HCT116 (cell line): ENCODE results near the gene CDC42EP5. TPM values are rescaled to one million over a fixed set of nuclear protein-coding genes. Genes with fewer than 3 reads are reported as not detected.

Experiments
- ATAC-seq: fragments of 200-7000 bp; cut with Tn5 transposase; 2 replicates; pipeline ENCODE4 v1.9.1; 2020; ENCODE audit warnings: mild to moderate bottlenecking, moderate library complexity
- BruUV-seq: library from RNA; stranded (reverse); fragments of 400-500 nt; replicated peaks from 2 replicates; lab custom pipeline; 2021; lab: Mats Ljungman, UMichigan
- CTCF ChIA-PET: fragments of 300-600 bp; sonication (Branson Sonifier 250); formaldehyde crosslinking; loops from one replicate; lab custom pipeline; 2021; ENCODE audit warnings: antibody characterized with exemption; lab: Charles Lee
- POLR2A ChIA-PET: fragments of 300-600, 350-600 bp; sonication (Branson Sonifier 250); formaldehyde crosslinking; loops from one replicate; lab custom pipeline; 2021; ENCODE audit warnings: antibody characterized with exemption; lab: Charles Lee
- RAD21 ChIA-PET, 2 experiments: fragments of 300-600 bp; sonication (Branson Sonifier 250); formaldehyde crosslinking; loops; one replicate each; lab custom pipeline; 2023; ENCODE audit warnings: low total read pairs in 2 of 2; ENCODE audit not compliant: uncharacterized antibody in 2 of 2, unreplicated experiment in 2 of 2, low non-redundant PET in 1 of 2; lab: Charles Lee
- DNase-seq: peaks from one replicate; pipeline ENCODE4 v3.0.0-alpha.2; 2010; ENCODE audit warnings: low read depth, low spot score
- H2AFZ ChIP-seq: fragments of 200-600 bp; shearing (Covaris generic), sonication (generic); 2 replicates; pipeline ENCODE4 v1.6.1; 2017; ENCODE audit warnings: low read depth, mixed run types, mixed read lengths, antibody characterized with exemption, low read length; ENCODE audit not compliant: poor library complexity, severe bottlenecking
- H3K27ac ChIP-seq: 2 replicates; pipeline ENCODE4 v1.5.1; 2012; ENCODE audit warnings: low read depth, low read length
- H3K27me3 ChIP-seq: fragments of 200-600 bp; sonication (generic); 2 replicates; pipeline ENCODE4 v1.6.1; 2016; ENCODE audit warnings: mixed run types, low read length, mixed read lengths; ENCODE audit not compliant: insufficient read depth
- H3K36me3 ChIP-seq, 2 experiments: fragments of 200-500 bp in 1 of 2; fragments of 200-600 bp in 1 of 2; sonication (Bioruptor generic) in 1 of 2; sonication (generic) in 1 of 2; 2 replicates each; pipeline versions ENCODE4 v1.5.1 to v1.6.1; 2014 to 2016; ENCODE audit warnings: low read length in 2 of 2, inconsistent platforms in 1 of 2, mixed read lengths in 1 of 2, mixed run types in 1 of 2; ENCODE audit not compliant: insufficient read depth in 2 of 2, control insufficient read depth in 1 of 2
- H3K4me1 ChIP-seq, 2 experiments: fragments of 200-600 bp in 1 of 2; sonication (generic) in 1 of 2; 2 replicates each; pipeline versions ENCODE4 v1.5.1 to v1.6.1; 2012 to 2017; ENCODE audit warnings: low read length in 2 of 2, inconsistent platforms in 1 of 2, mild to moderate bottlenecking in 1 of 2, mixed read lengths in 1 of 2, mixed run types in 1 of 2, moderate library complexity in 1 of 2; ENCODE audit not compliant: insufficient read depth in 2 of 2, control insufficient read depth in 1 of 2
- H3K4me2 ChIP-seq: fragments of 200-600 bp; sonication (generic); 2 replicates; pipeline ENCODE4 v1.6.1; 2017; ENCODE audit warnings: mixed run types, low read length, mixed read lengths
- H3K4me3 ChIP-seq, 2 experiments: fragments of 200-600 bp in 1 of 2; sonication (generic) in 1 of 2; replicated peaks in 1 of 2; 2 replicates each; pipeline ENCODE4 v1.5.1; 2011 to 2016; ENCODE audit warnings: low read length in 2 of 2, control low read depth in 1 of 2, low read depth in 1 of 2, mild to moderate bottlenecking in 1 of 2, mixed read lengths in 1 of 2, mixed run types in 1 of 2
- H3K79me2 ChIP-seq: fragments of 200-600 bp; sonication (generic); 2 replicates; pipeline ENCODE4 v1.6.1; 2017; ENCODE audit warnings: mild to moderate bottlenecking, mixed run types, low read length, moderate library complexity, mixed read lengths; ENCODE audit not compliant: insufficient read depth
- H3K9ac ChIP-seq: fragments of 200-600 bp; sonication (generic); 2 replicates; pipeline ENCODE4 v1.6.1; 2016; ENCODE audit warnings: low read length, mixed read lengths
- H3K9me2 ChIP-seq: fragments of 200-600 bp; sonication (generic), shearing (Covaris generic); 2 replicates; pipeline ENCODE4 v1.6.1; 2017; ENCODE audit warnings: mixed run types, mild to moderate bottlenecking, moderate library complexity; ENCODE audit not compliant: insufficient read depth
- H3K9me3 ChIP-seq, 2 experiments: fragments of 200-500 bp in 1 of 2; fragments of 200-600 bp in 1 of 2; sonication (Bioruptor generic) in 1 of 2; sonication (generic) in 1 of 2; 2 replicates each; pipeline ENCODE4 v1.6.1; 2014 to 2017; ENCODE audit warnings: low read length in 2 of 2, mixed read lengths in 2 of 2, inconsistent platforms in 1 of 2, low read depth in 1 of 2, mild to moderate bottlenecking in 1 of 2, mixed run types in 1 of 2, moderate library complexity in 1 of 2; ENCODE audit not compliant: control insufficient read depth in 1 of 2, insufficient read depth in 1 of 2
- H4K20me1 ChIP-seq: fragments of 200-600 bp; sonication (generic), shearing (Covaris generic); 2 replicates; pipeline ENCODE4 v1.6.1; 2017; ENCODE audit warnings: mixed run types, mild to moderate bottlenecking, moderate library complexity; ENCODE audit not compliant: insufficient read depth
- ATF3 ChIP-seq: IDR thresholded peaks from 2 replicates; pipeline ENCODE4 v1.6.1; 2012
- ELF1 ChIP-seq: IDR thresholded peaks from 2 replicates; pipeline ENCODE4 v1.6.1; 2012; ENCODE audit warnings: low read depth, borderline replicate concordance
- EZH2 ChIP-seq: fragments of 200-600 bp; sonication (generic); IDR thresholded peaks from 2 replicates; pipeline ENCODE4 v1.6.1; 2017; ENCODE audit warnings: antibody characterized with exemption, mixed run types
- EZH2phosphoT487 ChIP-seq: fragments of 200-600 bp; IDR thresholded peaks from 2 replicates; pipeline ENCODE4 v1.6.1; 2018; ENCODE audit warnings: antibody characterized with exemption, borderline replicate concordance
- JUND ChIP-seq: IDR thresholded peaks from 2 replicates; pipeline ENCODE4 v1.6.1; 2012
- POLR2A ChIP-seq: IDR thresholded peaks from 2 replicates; pipeline ENCODE4 v1.7.0; 2011; ENCODE audit warnings: borderline replicate concordance; ENCODE audit not compliant: insufficient read depth, insufficient read length; ENCODE audit errors: extremely low read depth
- POLR2AphosphoS5 ChIP-seq: IDR thresholded peaks from 2 replicates; pipeline ENCODE4 v1.6.1; 2011; ENCODE audit warnings: mild to moderate bottlenecking, low read depth, low read length, moderate library complexity
- RAD21 ChIP-seq: IDR thresholded peaks from 2 replicates; pipeline ENCODE4 v1.6.1; 2012; ENCODE audit warnings: low read depth, mild to moderate bottlenecking
- SRF ChIP-seq: IDR thresholded peaks from 2 replicates; pipeline ENCODE4 v1.6.1; 2012; ENCODE audit warnings: low read depth
- ZBTB33 ChIP-seq: IDR thresholded peaks from 2 replicates; pipeline ENCODE4 v1.6.1; 2011; ENCODE audit warnings: mild to moderate bottlenecking, low read length, moderate library complexity; ENCODE audit not compliant: insufficient replicate concordance; ENCODE audit errors: extremely low read depth
- ZNF274 ChIP-seq: fragments of 200-500 bp; sonication (Bioruptor generic); IDR thresholded peaks from 2 replicates; pipeline ENCODE4 v1.6.1; 2014; ENCODE audit warnings: mild to moderate bottlenecking, low read depth, low read length, inconsistent platforms
- intact Hi-C: fragments of 100-400 bp; cut with micrococcal nuclease; formaldehyde crosslinking; loops from 2 replicates; pipeline ENCODE4 v1.10.0; 2022
- total RNA-seq: library from RNA; stranded (reverse); gene quantifications from one replicate; pipeline ENCODE4 v1.2.1, GENCODE V29; 2021; ENCODE audit not compliant: unreplicated experiment

CDC42EP5 gene
- total RNA-seq, 1 experiment from 2014 or later, result 0.64 TPM

GRCh38 chr19:54489341-54489740 lies 16.2 kb upstream of the CDC42EP5 start:
- intact Hi-C loops, result no loop called here
- Histone ChIP-seq H3K36me3 (no peaks in the 10 kb centered on the region), H3K9ac (no peak overlapping the region), H3K4me3 (no peak overlapping the region), H2AFZ (no peak overlapping the region), H3K4me1 (no peaks in the 10 kb centered on the region), H4K20me1 (no peaks in the 10 kb centered on the region), H3K27me3 (peaks cover 22% of the 10 kb centered on the region), H3K27ac (no peak overlapping the region), H3K79me2 (no peaks in the 10 kb centered on the region), H3K4me2 (no peak overlapping the region), H3K9me2 (no peaks in the 10 kb centered on the region), H3K9me3 (no peaks in the 10 kb centered on the region)
- BruUV-seq, result no TSS peak
- TF ChIP-seq ZNF274 (no peak), RAD21 (no peak), SRF (no peak), ELF1 (no peak), JUND (no peak), POLR2A (no peak), EZH2phosphoT487 (no peak), POLR2AphosphoS5 (no peak), ZBTB33 (no peak), ATF3 (no peak), EZH2 (no peak)
- ChIA-PET POLR2A (no interaction called here), CTCF (no interaction called here), RAD21 (no interaction called here)
- ATAC-seq, result no peak
- no peak for DNase-seq
